GM12878 (cell line): ENCODE results near the gene REXO1.

Experiments
- CTCF ChIP-seq, 3 experiments: IDR thresholded peaks in 2 of 3; conservative IDR thresholded peaks in 1 of 3; 2 replicates each; pipeline ENCODE4 v1.5.1; 2011; ENCODE audit warnings: low read depth in 3 of 3, low read length in 3 of 3, mild to moderate bottlenecking in 3 of 3, control low read depth in 2 of 3, moderate library complexity in 2 of 3, inconsistent platforms in 1 of 3, mixed read lengths in 1 of 3; ENCODE audit not compliant: control insufficient read depth in 2 of 3, insufficient read depth in 1 of 3; ENCODE audit errors: extremely low read depth in 1 of 3
- EZH2 ChIP-seq: IDR thresholded peaks from 2 replicates; pipeline ENCODE4 v1.6.1; 2012; ENCODE audit warnings: low read depth, mild to moderate bottlenecking, control low read depth, inconsistent platforms, low read length, borderline replicate concordance; ENCODE audit not compliant: control insufficient read depth

- no peak for TF ChIP-seq EZH2
- no peak for TF ChIP-seq CTCF (IDR thresholded peaks at IDR 0.05 in 2 of 3, conservative IDR thresholded peaks at IDR 0.05 in 1 of 3; ENCODE audit: control insufficient read depth in 2 of 3, extremely low read depth in 1 of 3, insufficient read depth in 1 of 3, low read depth in 3 of 3, low read length in 3 of 3)
These were observed 8.0 kb upstream of the REXO1 start for GRCh38 chr19:1856345-1856697.
